GM12865 (cell line): ENCODE measurements around the gene ELF5.

Source experiments
- DNase-seq: peaks from one replicate; pipeline ENCODE4 v3.0.0; 2010; ENCODE audit warnings: low read depth
- H3K4me3 ChIP-seq: 2 replicates; pipeline ENCODE4 v1.5.1; 2011; ENCODE audit warnings: mild to moderate bottlenecking, low read depth, low read length, control low read depth
- CTCF ChIP-seq: IDR thresholded peaks from 2 replicates; pipeline ENCODE4 v1.5.1; 2011; ENCODE audit warnings: low read length, control low read depth, low read depth, inconsistent platforms; ENCODE audit not compliant: insufficient read depth; ENCODE audit errors: missing control alignments

ELF5 gene

GRCh38 chr11:34507610-34508009 lies 6.0 kb downstream of the ELF5 start:
- no peak for DNase-seq
- no peak for TF ChIP-seq CTCF
- H3K4me3 ChIP-seq = no peak overlapping the region

GRCh38 chr11:34507156-34507555 lies 6.4 kb downstream of the ELF5 start:
- H3K4me3 ChIP-seq = no peak overlapping the region
- no peak for DNase-seq
- no peak for TF ChIP-seq CTCF

GRCh38 chr11:34505874-34506273 lies 7.7 kb downstream of the ELF5 start:
- no peak overlapping the region for H3K4me3 ChIP-seq
- TF ChIP-seq CTCF = no peak
- DNase-seq = no peak

- no peak overlapping the region for H3K4me3 ChIP-seq
- no peak for DNase-seq
- TF ChIP-seq CTCF = no peak
These were observed 10.6 kb downstream of the ELF5 start for GRCh38 chr11:34502949-34503348.

- DNase-seq = no peak
- H3K4me3 ChIP-seq = no peak overlapping the region
- TF ChIP-seq CTCF = no peak
These were observed 11.6 kb downstream of the ELF5 start for GRCh38 chr11:34501949-34502348.

- DNase-seq = peak; percentile 16
- H3K4me3 ChIP-seq = no peak overlapping the region
- TF ChIP-seq CTCF = no peak
These were observed 12.1 kb downstream of the ELF5 start for GRCh38 chr11:34501500-34501899.

GRCh38 chr11:34499719-34500500 lies 13.7 kb downstream of the ELF5 start:
- no peak for TF ChIP-seq CTCF
- DNase-seq = no peak
- no peak overlapping the region for H3K4me3 ChIP-seq
